Fibroblast of mammary gland (primary cell): ENCODE data around the gene RAPSN.

Experiments used
- DNase-seq: peaks from one replicate; pipeline ENCODE4 v3.0.0-alpha.2; 2010; ENCODE audit warnings: low read depth
- H3K4me3 ChIP-seq: 2 replicates; pipeline ENCODE4 v1.5.1; 2011; ENCODE audit warnings: low read depth, mild to moderate bottlenecking, low read length, moderate library complexity; ENCODE audit not compliant: control insufficient read depth
- TF ChIP-seq, protein P1 (sequence below): conservative IDR thresholded peaks from 2 replicates; pipeline ENCODE4 v1.5.1; 2011; ENCODE audit warnings: low read depth, low read length, inconsistent platforms; ENCODE audit not compliant: control insufficient read depth, insufficient read depth

Gene RAPSN

DNA sequence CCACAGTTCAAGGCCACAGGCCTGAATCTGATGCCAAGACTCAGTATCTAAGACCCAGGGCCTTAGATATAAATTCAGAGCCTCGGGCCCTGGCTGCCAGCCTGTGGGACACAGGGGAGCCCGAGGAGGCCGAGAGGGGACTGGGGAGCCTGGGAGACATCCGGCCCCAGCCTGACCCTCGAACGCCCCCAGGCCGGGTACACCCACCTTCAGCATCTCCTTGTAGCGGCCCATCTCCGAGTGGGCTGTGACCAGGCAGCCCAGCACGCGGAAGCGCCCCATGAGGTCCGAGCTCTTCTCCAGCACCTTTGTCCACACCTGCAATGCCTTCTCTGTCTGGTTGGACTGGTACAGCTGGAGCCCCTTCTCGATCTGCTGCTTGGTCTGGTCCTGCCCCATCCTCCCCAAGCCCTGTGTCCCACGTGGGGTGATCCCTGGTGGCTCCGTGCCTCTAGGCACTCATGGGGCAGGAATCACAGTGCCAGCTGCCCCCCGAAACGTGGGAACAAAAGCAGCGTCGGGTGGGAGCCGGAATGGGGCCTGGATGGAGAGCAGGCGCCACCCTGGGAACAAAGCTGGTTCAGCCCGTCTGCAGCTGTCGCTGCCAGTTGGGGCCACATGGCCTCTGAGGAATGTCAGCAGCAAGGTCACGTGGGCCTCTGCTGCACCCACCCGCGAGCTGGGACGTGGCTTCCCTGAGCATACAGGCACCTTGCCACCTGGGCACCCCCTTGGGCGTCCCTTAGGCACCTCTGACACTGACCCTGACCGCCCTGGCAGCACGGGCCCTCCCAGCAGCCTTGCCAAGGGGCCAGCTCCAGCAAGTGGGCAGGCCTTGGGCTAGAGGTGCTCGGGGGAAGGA, at the start of gene RAPSN:
RAPSN (minus strand) TSS at position 571 of the 862 bp plus-strand sequence; CDS start at position 399, 172 bp downstream.
- DNase-seq = no peak
- no peak within 1 kb of the TSS for H3K4me3 ChIP-seq

GRCh38 chr11:47498149-47498548, 49.2 kb upstream of the RAPSN start:
- no peak overlapping the region for H3K4me3 ChIP-seq
- TF ChIP-seq, protein P1, sequence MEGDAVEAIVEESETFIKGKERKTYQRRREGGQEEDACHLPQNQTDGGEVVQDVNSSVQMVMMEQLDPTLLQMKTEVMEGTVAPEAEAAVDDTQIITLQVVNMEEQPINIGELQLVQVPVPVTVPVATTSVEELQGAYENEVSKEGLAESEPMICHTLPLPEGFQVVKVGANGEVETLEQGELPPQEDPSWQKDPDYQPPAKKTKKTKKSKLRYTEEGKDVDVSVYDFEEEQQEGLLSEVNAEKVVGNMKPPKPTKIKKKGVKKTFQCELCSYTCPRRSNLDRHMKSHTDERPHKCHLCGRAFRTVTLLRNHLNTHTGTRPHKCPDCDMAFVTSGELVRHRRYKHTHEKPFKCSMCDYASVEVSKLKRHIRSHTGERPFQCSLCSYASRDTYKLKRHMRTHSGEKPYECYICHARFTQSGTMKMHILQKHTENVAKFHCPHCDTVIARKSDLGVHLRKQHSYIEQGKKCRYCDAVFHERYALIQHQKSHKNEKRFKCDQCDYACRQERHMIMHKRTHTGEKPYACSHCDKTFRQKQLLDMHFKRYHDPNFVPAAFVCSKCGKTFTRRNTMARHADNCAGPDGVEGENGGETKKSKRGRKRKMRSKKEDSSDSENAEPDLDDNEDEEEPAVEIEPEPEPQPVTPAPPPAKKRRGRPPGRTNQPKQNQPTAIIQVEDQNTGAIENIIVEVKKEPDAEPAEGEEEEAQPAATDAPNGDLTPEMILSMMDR = no peak
- DNase-seq = no peak

More for the DNA sequence above, at the start of gene RAPSN:
- TF ChIP-seq, protein P1 = no peak

DNA sequence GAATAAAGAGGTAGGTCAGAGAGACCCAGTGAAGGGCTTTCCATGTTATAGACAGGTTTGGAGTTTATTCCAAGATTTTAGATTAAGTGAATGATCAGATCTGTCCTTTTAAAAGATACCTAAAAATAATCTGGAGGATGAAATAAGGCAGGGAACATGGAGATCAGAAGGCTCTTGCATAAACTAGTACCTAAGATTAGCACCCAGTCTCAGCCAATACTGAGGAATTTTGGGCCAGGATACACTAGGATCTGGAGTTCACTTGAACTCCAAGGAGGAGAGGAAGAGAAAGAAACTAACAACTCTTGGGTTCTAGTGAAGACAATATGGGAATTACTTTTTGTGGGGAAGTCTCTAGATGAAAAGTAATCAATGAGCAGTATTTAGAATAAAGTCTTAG, 47.9 kb upstream of the RAPSN start:
- no peak for DNase-seq
- no peak overlapping the region for H3K4me3 ChIP-seq
- TF ChIP-seq, protein P1 = no peak

DNA sequence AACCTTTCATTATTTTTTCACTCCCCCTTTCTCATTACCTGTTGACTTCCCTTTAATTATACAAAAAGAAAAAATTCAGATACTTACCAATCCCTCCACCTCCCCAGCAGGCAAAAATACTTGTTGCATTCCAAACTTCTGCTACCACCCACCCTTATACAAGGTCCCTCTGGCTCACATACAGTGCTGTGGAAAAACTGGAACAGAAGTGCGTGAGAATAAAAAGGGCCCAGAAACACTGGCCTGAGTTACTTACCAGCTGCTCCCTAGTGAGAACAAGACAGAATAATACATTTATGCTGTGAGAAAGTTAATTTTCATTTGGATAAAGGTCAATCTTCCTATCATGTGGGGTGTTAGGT, 46.9 kb upstream of the RAPSN start:
- H3K4me3 ChIP-seq = no peak overlapping the region
- TF ChIP-seq, protein P1 = no peak
- DNase-seq = no peak

DNA sequence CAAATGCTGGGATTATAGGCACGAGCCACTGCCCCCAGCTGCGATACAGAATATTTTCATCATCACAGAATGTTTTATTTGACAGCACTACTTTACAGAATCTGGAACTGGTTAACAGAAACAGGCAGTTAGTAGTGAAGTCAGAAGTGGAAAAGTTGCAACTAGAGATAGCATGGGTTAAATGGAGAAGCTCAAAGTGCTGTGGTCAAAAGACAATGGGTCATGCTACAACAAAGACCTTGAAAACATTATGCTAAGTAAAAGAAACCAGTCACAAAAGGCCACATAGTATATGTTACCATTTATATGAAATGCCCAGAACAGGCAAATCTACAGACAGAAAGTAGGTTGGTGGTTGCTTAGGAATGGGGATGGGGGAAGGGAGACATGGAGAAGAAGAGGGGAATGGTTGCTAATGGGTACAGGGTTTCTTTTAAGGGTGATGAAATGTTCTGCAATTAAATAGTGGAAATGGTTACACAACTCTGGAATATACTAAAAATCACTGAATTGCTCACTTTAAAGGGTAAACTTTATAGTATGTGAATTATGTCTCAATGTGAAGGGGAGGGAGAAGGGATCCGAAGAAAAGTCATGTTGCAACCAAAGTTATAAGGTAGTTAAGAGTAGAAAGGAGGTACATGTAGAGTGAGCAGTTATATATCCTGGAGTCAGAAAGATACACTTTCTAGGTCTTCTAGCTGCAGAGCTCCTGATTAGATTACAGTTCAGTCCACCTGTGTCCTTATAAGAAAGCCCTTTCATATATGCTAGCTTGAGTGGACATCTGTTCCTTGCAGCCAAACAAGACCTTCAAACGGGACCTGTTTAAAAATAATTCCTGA, 46.3 kb upstream of the RAPSN start:
- DNase-seq = peak; percentile 46
- TF ChIP-seq, protein P1 = no peak
- H3K4me3 ChIP-seq = no peak overlapping the region

GRCh38 chr11:47489395-47489755, 40.4 kb upstream of the RAPSN start:
- TF ChIP-seq, protein P1 = no peak
- peak; percentile 53 for DNase-seq
- H3K4me3 ChIP-seq = no peak overlapping the region
